HUDEP-2 (cell line): ENCODE results near the gene LAMTOR4.

Experiments used
- DNase-seq, 76 experiments: peaks; one replicate each; lab custom pipeline; 2025; ENCODE audit not compliant: unreplicated experiment in 76 of 76; lab: John Stamatoyannopoulos, UW

LAMTOR4 gene

DNA sequence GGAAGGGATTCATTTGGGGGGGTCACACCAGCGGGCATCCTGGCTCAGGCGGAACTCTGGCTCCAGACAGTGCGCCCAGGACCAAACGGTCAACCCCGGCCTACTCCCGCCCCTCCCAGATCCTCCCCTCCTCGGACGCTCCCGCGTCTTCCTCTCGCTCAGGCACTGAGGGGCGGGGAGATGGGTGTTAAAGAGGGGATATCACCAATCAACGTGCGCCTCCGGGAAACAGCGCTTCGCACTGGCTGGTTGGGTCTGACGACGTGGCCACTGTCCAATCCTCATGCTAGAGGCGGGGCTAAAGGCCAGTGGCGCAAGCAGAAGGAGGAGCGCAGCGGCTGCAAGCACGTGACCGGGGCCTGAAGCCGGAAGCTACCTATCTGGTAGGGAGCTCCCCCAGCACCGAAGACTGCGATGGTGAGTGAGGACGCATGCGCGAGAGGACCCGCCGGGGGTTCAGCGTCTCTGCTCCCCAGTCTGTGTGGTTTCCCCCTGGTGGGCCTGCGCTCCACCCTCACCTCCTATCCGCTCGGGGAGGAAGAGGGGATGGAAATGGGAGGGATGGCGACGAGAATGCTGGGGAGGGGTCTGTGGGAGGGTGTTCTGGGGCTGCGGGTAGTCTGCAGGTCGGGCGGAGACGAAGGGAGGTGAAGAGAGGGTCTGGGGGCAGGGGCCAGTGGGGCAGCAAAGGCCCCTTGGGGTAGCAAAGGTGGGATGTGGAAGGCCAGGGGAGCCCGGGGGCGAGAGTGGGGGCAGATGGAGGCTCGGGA, at the start of gene LAMTOR4:
Gene LAMTOR4, plus strand, starts transcription at position 360 of the 770 bp plus-strand sequence. Its CDS starts 55 bp downstream, at position 415.
- DNase-seq = peak in 75 of 76 experiments; percentile 57 to 99 (median 97)

DNA sequence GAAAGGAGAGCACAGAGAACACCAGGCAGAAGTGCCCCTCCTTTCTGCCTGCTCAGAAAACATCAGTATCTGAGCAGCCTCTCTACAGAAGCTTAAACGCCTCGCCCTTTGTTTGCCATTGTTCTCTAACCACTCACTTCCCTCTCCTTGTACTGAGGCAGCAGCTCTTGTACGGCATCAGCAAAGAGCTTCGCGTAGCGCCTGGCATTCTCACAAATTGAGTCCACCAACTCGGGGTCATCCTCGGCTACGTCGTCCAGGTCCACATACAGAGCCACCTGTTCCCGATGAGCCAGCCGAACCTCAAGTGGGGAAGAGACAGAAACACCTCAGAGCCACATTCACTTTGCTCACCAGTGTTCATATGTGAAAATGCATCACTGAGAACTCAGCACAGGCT, 49.3 kb upstream of the LAMTOR4 start:
- DNase-seq = no peak

DNA sequence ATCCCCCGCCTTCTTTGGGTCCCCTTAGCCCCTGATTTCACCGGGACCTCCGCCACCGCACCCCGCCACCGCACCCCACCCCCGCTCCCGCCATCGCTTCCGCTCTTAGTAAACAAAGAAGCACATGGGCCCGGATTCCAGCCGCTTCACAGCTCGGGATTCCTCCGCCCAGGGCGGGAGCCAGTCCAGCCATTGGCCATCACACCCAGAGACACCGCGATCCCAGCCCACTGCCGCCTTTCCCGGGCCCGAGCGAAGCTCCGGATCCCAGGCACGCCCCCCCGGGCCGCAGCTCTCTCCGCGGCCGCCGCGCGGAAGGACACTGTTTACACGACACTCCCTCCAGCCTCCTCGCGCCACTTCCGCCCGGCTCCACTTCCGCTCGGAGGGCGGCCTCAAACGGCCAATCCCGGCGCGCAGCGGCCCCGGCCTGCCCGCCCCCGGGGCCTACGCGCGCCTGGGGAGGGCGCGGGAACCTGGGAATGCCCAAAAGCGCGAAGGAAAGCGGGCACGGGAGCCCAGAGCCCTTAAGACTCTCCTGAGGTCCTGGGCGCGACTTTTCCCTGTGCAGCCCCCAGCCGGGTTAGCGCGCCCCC, 48.2 kb upstream of the LAMTOR4 start:
- DNase-seq = peak in 72 of 76 experiments; percentile 31 to 88 (median 76)

DNA sequence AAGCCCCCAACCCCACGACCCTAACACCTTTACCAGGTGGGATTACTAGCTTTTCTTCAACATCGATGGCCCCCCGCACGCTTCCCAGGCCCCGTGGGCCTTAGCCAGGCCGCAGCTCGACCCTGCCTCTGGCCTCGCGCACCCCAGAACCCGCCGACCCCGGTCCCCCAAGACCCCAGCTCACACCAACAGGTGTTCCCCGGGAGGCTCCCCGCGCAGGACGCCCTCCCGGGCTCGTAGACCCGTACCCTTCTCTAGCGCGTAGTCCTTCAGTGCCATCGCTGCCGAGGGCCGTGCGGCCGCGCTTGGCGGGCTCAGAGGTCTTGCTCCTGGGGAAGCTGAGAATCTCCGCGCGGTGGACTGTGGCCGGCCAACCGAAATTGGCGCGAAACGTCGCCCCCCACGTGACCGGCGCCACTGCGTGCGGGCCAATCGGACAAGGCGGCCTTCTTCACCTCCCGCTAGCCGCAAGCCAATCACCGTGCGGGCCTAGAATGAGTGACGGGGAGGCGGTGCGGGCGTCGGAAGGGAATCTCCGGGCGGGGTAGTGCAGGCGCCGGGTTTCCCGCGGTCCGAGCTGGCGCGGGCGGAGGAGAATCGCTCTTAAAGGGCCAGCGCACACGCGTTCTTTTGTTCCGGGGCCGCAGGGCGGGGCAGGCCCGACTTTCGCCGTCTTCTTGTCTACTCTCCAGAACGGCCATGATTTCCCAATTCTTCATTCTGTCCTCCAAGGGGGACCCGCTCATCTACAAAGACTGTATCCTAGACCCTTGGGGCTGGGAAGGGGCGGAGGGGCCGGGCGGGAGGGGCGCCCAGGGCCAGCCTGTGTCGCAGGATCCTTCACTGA, 47.5 kb upstream of the LAMTOR4 start, which contains the start of the genes AP4M1 and MCM7:
Gene AP4M1, plus strand, starts transcription at position 628 of the 847 bp plus-strand sequence. Its CDS starts 72 bp downstream, at position 700.
Gene MCM7, minus strand, starts transcription at position 382 of the 847 bp plus-strand sequence. Its CDS starts 103 bp downstream, at position 279.
- DNase-seq = peak; percentile 25 to 99 (median 96)

DNA sequence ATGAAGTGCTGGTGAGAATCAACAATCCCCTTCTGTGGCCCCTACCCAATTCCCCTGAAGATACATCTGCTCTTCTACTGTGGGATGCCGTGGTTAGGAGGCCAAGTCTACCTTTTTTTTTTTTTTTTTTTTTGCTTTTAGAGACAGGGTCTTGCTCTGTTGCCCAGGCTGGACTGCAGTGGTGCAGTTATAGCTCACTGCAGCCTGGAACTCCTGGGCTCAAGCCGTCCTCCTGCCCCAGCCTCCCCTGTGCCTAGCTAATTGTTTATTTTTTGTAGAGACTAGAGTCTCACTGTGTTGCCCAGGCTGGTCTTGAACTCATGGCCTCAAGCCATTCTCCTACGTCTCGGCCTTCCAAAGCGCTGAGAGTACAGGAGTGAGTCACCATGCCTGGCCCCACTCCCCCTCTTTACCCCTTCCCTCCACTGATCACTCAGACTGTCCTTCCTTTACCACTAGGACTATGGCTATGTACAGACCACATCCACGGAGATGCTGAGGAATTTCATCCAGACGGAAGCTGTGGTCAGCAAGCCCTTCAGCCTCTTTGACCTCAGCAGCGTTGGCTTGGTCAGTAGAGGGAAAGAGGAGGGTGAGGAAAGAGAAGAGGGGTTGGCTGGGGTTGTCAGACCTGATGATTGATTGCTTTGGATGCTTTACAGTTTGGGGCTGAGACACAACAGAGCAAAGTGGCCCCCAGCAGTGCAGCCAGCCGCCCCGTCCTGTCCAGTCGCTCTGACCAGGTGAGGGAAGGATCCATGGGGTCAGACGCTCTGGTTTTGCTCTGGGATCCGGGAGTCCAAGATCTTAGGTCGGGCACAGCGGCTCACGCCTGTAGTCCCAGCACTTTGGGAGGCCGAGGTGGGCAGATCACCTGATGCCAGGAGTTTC, 45.5 kb upstream of the LAMTOR4 start:
- DNase-seq = no peak

DNA sequence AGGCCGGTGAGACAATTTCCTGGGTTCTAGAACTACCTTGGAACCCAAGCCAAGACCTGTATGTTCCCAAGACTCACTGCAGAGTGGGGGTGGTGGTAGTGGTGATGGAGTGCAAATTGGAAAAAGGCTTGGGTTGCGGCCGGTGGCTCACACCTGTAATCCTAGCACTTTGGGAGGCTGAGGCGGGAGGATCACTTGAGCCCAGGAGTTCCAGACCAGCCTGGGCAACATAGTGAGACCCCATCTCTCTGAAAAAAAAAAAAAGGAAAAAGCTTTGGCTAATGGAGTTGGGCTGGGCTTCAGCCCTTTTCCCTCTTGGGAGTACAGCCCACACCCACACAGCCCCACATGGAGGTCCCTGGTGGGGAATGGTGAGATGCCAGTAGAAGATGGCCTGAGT, 43.2 kb upstream of the LAMTOR4 start:
- DNase-seq = no peak

DNA sequence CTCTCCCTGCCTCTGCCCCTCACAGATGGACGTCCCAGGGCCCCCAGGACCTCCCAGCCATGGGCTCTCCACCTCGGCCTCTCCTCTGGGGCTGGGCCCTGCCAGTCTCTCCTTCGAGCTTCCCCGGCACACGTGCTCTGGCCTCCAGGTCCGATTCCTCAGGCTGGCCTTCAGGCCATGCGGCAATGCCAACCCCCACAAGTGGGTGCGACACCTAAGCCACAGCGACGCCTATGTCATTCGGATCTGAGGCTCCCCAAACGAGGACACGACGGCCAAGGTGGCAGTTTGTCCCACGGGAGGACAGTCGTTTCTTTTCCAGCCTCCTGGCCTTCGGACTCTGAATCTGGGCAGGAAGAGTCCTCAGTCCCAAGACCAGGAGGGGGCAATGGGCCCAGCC, 42.1 kb upstream of the LAMTOR4 start:
- no peak for DNase-seq

GRCh38 chr7:100107125-100107737, 41.5 kb upstream of the LAMTOR4 start:
- DNase-seq = no peak

- no peak for DNase-seq
Observed at GRCh38 chr7:100107890-100108289, 40.8 kb upstream of the LAMTOR4 start.

- no peak for DNase-seq
Observed at GRCh38 chr7:100109521-100110163, 39.1 kb upstream of the LAMTOR4 start.

DNA sequence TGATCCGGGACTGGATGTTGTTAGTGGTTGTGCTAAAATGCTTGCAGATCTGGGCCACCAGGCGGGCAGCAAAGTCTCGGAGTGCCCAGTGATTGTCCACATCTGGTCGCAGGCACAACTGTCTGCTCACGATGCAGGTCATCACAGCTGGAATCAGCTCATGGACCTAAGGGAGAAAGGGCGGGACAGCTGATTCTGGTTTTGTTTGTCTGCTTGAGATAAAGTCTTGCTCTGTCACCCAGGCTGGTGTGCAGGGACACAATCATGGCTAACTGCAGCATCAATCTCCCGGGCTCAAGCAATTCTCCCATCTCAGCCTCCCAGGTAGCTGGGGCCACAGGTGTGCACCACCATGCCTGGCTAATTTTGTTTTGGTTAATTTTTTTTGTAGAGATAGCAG, 37.6 kb upstream of the LAMTOR4 start:
- DNase-seq = no peak

DNA sequence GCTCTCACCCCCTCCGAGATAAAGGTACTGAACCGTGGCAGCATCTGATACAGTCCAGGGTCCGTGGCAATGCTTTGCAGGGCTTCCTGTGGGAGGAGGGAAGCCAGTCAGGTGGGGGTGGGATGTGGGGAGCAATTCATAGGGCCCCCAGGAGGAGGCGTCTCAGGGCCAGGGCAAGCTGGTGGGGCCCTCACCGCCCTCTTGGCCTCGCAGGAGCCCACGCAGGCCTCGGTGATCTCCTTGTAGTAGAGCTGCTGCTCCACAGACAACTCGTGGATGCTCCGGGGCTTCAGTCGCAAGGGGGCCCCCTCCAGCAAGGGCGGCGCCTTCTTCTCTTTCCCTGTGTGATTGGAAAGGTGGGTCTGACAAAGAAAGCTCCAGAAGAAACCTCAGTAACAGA, 36.8 kb upstream of the LAMTOR4 start:
- DNase-seq = no peak

GRCh38 chr7:100115026-100115425, 33.7 kb upstream of the LAMTOR4 start:
- no peak for DNase-seq

DNA sequence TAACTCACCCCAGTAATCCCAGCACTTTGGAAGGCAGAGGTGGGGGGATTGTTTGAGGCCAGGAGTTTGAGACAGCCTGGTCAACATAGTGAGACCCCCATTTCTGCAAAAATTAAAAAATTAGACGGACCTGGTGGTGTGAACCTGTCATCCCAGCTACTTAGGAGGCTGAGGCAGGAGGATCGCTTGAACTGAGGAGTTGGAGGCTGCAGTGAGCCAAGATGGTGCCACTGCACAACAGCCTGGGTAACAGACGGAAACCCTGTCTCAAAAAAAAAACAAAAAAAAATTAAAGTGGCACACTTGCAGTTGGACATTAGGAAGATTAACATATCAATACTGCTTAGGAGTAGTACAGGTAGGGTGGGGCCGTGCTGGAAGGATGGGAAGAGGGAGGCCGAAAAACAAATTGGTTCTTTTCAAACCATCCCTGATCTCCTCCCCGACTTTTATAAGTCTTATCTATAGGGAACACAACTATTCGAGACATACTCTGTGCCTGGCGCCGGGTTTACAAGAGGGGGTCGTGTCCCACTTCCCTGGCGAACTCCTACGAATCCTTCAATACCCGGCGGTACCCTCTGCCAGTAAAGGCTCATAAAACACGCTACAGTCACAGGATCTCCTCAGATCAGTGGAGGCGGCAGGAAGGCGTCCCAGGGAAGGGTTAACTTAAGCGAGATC, 30.2 kb upstream of the LAMTOR4 start:
- DNase-seq = peak in 2 of 76 experiments; percentile 1 to 39

GRCh38 chr7:100119072-100119969, 29.4 kb upstream of the LAMTOR4 start, which contains the start of the genes CNPY4 and TAF6:
Gene CNPY4, plus strand, starts transcription at chr7:100119634. Its CDS starts 111 bp downstream, at chr7:100119745.
Gene TAF6, minus strand, starts transcription at chr7:100119358. Its CDS starts 5,149 bp downstream, at chr7:100114209.
- DNase-seq = peak; percentile 40 to 93 (median 86)

DNA sequence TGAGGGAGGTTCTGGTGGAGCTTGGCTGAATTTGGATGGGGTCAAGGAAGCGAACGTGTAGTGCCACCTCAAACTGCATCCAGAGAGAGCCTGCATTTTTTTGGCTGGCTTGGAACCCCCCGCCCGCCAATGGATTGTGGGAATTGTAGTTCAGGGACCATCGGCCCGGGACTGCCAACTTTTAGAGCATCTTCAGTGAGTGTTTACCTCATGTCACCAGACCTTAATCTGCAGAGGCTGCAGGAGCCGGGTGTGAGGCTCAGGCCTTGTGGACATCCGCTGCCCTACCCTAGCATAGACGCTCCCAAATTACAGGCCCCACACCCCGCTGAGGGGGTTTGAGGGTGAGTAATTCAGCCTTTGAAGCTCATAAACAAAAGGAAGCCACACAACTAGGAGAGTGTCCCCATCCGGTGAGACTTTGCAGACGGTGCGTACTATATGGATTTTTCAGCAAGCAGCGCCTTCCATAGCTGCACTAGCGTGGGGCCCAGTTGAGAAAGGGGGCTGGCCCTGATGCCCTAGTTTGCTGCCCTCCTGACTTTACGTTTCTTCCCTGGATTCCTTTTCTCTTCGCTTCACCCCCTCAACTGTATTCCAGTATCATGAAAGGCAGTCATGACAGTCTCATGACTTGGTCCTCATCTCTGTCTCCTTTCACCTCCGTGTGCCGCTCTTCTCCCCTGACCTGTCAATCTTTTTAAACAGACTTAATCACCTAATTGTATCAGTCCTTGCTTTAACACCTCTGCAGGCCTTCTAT, 28.6 kb upstream of the LAMTOR4 start:
- DNase-seq = peak in 54 of 76 experiments; percentile 11 to 65 (median 42)

DNA sequence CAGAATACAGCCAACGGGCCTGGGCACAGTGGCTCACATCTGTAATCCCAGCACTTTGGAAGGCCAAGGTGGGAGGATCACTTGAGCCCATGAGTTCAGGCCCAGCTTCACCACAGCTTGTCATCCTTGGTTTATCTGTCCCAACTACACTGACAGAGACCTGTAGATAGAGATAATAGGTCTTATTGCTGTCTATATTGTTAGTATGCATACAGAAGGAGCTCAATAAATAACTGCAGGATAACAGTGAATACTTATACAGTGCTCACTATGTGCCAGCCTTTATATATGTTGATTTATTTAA, 28.0 kb upstream of the LAMTOR4 start:
- peak in 24 of 76 experiments; percentile 2 to 57 (median 22) for DNase-seq
